Neural cell (in vitro differentiated cells): ENCODE results near the gene SLC36A3. TPM values are rescaled to one million over a fixed set of nuclear protein-coding genes. Genes with fewer than 3 reads are reported as not detected.
"Not testable (repeated sequence)": the region's sequence is repeated elsewhere in the genome, so short reads cannot be mapped to it uniquely, and the experiment has no call there.

Experiments used
- H2AFZ ChIP-seq: fragments of 200-600, 300-800 bp; sonication (generic), shearing (Covaris generic); 2 replicates; pipeline ENCODE4 v1.6.0; 2014; ENCODE audit warnings: low read depth, mild to moderate bottlenecking, antibody characterized with exemption, low read length, moderate library complexity
- H3F3A ChIP-seq: fragments of 200-600 bp; shearing (Covaris generic); 2 replicates; pipeline ENCODE4 v1.6.1; 2016; ENCODE audit warnings: mild to moderate bottlenecking, moderate library complexity, mixed read lengths, antibody characterized with exemption, low read length; ENCODE audit not compliant: insufficient read depth, poor library complexity, severe bottlenecking
- H3K27ac ChIP-seq: fragments of 200-600, 300-800 bp; sonication (generic), shearing (Covaris generic); 2 replicates; pipeline ENCODE4 v1.5.1; 2014; ENCODE audit warnings: mild to moderate bottlenecking, low read length, moderate library complexity
- H3K27me3 ChIP-seq: fragments of 300-800, 200-600 bp; sonication (generic), shearing (Covaris generic); 2 replicates; pipeline ENCODE4 v1.6.0; 2014; ENCODE audit warnings: mild to moderate bottlenecking, low read depth, low read length, moderate library complexity; ENCODE audit not compliant: insufficient read depth
- H3K36me3 ChIP-seq: fragments of 300-800, 200-600 bp; sonication (generic), shearing (Covaris generic); 2 replicates; pipeline ENCODE4 v1.5.1; 2014; ENCODE audit warnings: mild to moderate bottlenecking, antibody characterized with exemption, low read length, moderate library complexity; ENCODE audit not compliant: insufficient read depth
- H3K4me2 ChIP-seq: fragments of 300-800, 200-600 bp; sonication (generic), shearing (Covaris generic); 2 replicates; pipeline ENCODE4 v1.6.0; 2014; ENCODE audit warnings: mild to moderate bottlenecking, low read length
- H3K4me3 ChIP-seq: fragments of 300-800, 200-600 bp; sonication (generic), shearing (Covaris generic); 2 replicates; pipeline ENCODE4 v1.5.1; 2014; ENCODE audit warnings: mild to moderate bottlenecking, low read length, moderate library complexity
- H3K79me2 ChIP-seq: fragments of 200-600 bp; shearing (Covaris generic); replicated peaks from 2 replicates; pipeline ENCODE4 v1.6.0; 2014; ENCODE audit warnings: mild to moderate bottlenecking, low read length, moderate library complexity; ENCODE audit not compliant: insufficient read depth
- H3K9ac ChIP-seq: fragments of 300-800, 200-600 bp; sonication (generic), shearing (Covaris generic); 2 replicates; pipeline ENCODE4 v1.6.1; 2016; ENCODE audit warnings: mild to moderate bottlenecking, low read length, mixed read lengths
- H3K9me2 ChIP-seq: fragments of 200-600 bp; shearing (Covaris generic); 2 replicates; pipeline ENCODE4 v1.6.1; 2016; ENCODE audit warnings: mild to moderate bottlenecking, low read length, mixed read lengths; ENCODE audit not compliant: insufficient read depth
- H3K9me3 ChIP-seq: fragments of 200-600, 300-800 bp; sonication (generic), shearing (Covaris generic); 2 replicates; pipeline ENCODE4 v1.6.1; 2016; ENCODE audit warnings: mild to moderate bottlenecking, mixed run types, low read length, moderate library complexity, mixed read lengths
- H4K20me1 ChIP-seq: fragments of 200-600 bp; shearing (Covaris generic); 2 replicates; pipeline ENCODE4 v1.6.1; 2016; ENCODE audit warnings: mild to moderate bottlenecking, mixed run types; ENCODE audit not compliant: insufficient read depth
- CTCF ChIP-seq: fragments of 450-650 bp; IDR thresholded peaks from 2 replicates; pipeline ENCODE4 v1.5.1; 2014; ENCODE audit warnings: antibody characterized with exemption, mild to moderate bottlenecking, moderate library complexity; ENCODE audit not compliant: poor library complexity, severe bottlenecking
- EP300 ChIP-seq: fragments of 450-650 bp; conservative IDR thresholded peaks from 2 replicates; pipeline ENCODE4 v1.6.1; 2014; ENCODE audit warnings: antibody characterized with exemption, mild to moderate bottlenecking, moderate library complexity; ENCODE audit not compliant: poor library complexity, severe bottlenecking
- EZH2 ChIP-seq: fragments of 200-600, 300-800 bp; shearing (Covaris generic), sonication (generic); IDR thresholded peaks from 2 replicates; pipeline ENCODE4 v1.6.1; 2014; ENCODE audit warnings: antibody characterized with exemption, low read length, borderline replicate concordance, mild to moderate bottlenecking; ENCODE audit not compliant: insufficient read depth, poor library complexity, severe bottlenecking
- MXI1 ChIP-seq: fragments of 450-650 bp; conservative IDR thresholded peaks from 2 replicates; pipeline ENCODE4 v1.6.1; 2014; ENCODE audit warnings: antibody characterized with exemption, mild to moderate bottlenecking; ENCODE audit not compliant: poor library complexity, severe bottlenecking
- POLR2AphosphoS5 ChIP-seq: IDR thresholded peaks from 2 replicates; pipeline ENCODE4 v1.6.1; 2012
- RAD21 ChIP-seq: fragments of 450-650 bp; conservative IDR thresholded peaks from 2 replicates; pipeline ENCODE4 v1.6.1; 2014; ENCODE audit warnings: antibody characterized with exemption, mild to moderate bottlenecking, moderate library complexity
- REST ChIP-seq: IDR thresholded peaks from 2 replicates; pipeline ENCODE4 v1.6.1; 2012; ENCODE audit warnings: borderline replicate concordance
- SMC3 ChIP-seq: fragments of 450-650 bp; conservative IDR thresholded peaks from 2 replicates; pipeline ENCODE4 v1.6.1; 2014; ENCODE audit warnings: antibody characterized with exemption, mild to moderate bottlenecking, moderate library complexity; ENCODE audit not compliant: poor library complexity
- TAF1 ChIP-seq: IDR thresholded peaks from 2 replicates; pipeline ENCODE4 v1.6.1; 2012; ENCODE audit warnings: low read depth
- polyA plus RNA-seq: library from polyadenylated mRNA; depleted of rRNA; stranded (reverse); fragments of >200 nt; gene quantifications from 2 replicates; pipeline ENCODE4 v1.2.3, GENCODE V29; 2014

Gene SLC36A3
- polyA plus RNA-seq, 1 donor from 2014 or later, result not detected

GRCh38 chr5:151237685-151238084 lies 65.9 kb downstream of the SLC36A3 start:
- H3K9ac ChIP-seq, result no peak overlapping the region
- no peaks in the 10 kb centered on the region for H3K9me2 ChIP-seq
- TF ChIP-seq RAD21 (no peak), POLR2AphosphoS5 (no peak), CTCF (no peak), EP300 (no peak), SMC3 (no peak), REST (no peak), EZH2 (no peak), MXI1 (no peak), TAF1 (no peak)
- H3K4me3 ChIP-seq, result no peak overlapping the region
- H3K9me3 ChIP-seq, result no peaks in the 10 kb centered on the region
- no peaks in the 10 kb centered on the region for H3K79me2 ChIP-seq
- no peak overlapping the region for H2AFZ ChIP-seq
- H3K4me2 ChIP-seq, result no peak overlapping the region
- no peak overlapping the region for H3K27ac ChIP-seq
- no peaks in the 10 kb centered on the region for H4K20me1 ChIP-seq
- H3K27me3 ChIP-seq, result no peaks in the 10 kb centered on the region
- no peaks in the 10 kb centered on the region for H3F3A ChIP-seq
- H3K36me3 ChIP-seq, result no peaks in the 10 kb centered on the region

- Histone ChIP-seq H3K9me2 (no peaks in the 10 kb centered on the region), H3K79me2 (no peaks in the 10 kb centered on the region), H3K4me2 (no peak overlapping the region), H2AFZ (no peak overlapping the region), H3K9me3 (no peaks in the 10 kb centered on the region), H3K4me3 (no peak overlapping the region), H3F3A (no peaks in the 10 kb centered on the region), H3K27ac (no peak overlapping the region), H3K36me3 (no peaks in the 10 kb centered on the region), H3K9ac (no peak overlapping the region), H4K20me1 (no peaks in the 10 kb centered on the region), H3K27me3 (no peaks in the 10 kb centered on the region)
- no peak for TF ChIP-seq EZH2
- no peak for TF ChIP-seq RAD21
- no peak for TF ChIP-seq CTCF
- TF ChIP-seq SMC3, result no peak
- TF ChIP-seq POLR2AphosphoS5, result no peak
- no peak for TF ChIP-seq MXI1
- no peak for TF ChIP-seq TAF1
- TF ChIP-seq REST, result no peak
- TF ChIP-seq EP300, result no peak
These were observed 66.7 kb downstream of the SLC36A3 start for GRCh38 chr5:151236888-151237287.

- not testable (repeated sequence) for H3K9me2 ChIP-seq, H3F3A ChIP-seq, H3K36me3 ChIP-seq, H4K20me1 ChIP-seq, H2AFZ ChIP-seq, H3K4me3 ChIP-seq, H3K27me3 ChIP-seq, H3K9ac ChIP-seq, H3K79me2 ChIP-seq, H3K4me2 ChIP-seq, H3K27ac ChIP-seq, H3K9me3 ChIP-seq
These were observed 68.4 kb downstream of the SLC36A3 start for GRCh38 chr5:151235239-151235571.
